OCI-LY7 (cell line): ENCODE data around the gene CA10. TPM values are rescaled to one million over a fixed set of nuclear protein-coding genes. Genes with fewer than 3 reads are reported as not detected.

ENCODE experiments used
- BruUV-seq: library from RNA; stranded (reverse); fragments of 400-500 nt; replicated peaks from 2 replicates; lab custom pipeline; 2021; lab: Mats Ljungman, UMichigan
- CTCF ChIA-PET: fragments of 300-600 bp; sonication (Branson Sonifier 250); formaldehyde crosslinking; loops from one replicate; lab custom pipeline; 2022; ENCODE audit warnings: antibody characterized with exemption; ENCODE audit not compliant: unreplicated experiment; lab: Charles Lee
- POLR2A ChIA-PET: fragments of 300-600 bp; sonication (Branson Sonifier 250); formaldehyde crosslinking; loops from one replicate; lab custom pipeline; 2022; ENCODE audit warnings: antibody characterized with exemption; lab: Charles Lee
- DNase-seq: peaks from one replicate; pipeline ENCODE4 v3.0.0-alpha.2; 2015; ENCODE audit warnings: low spot score
- H2AFZ ChIP-seq: fragments of 200-600 bp; sonication (generic), shearing (Covaris generic); 2 replicates; pipeline ENCODE4 v1.6.1; 2014; ENCODE audit warnings: mild to moderate bottlenecking, antibody characterized with exemption, low read length, moderate library complexity
- H3K27ac ChIP-seq: fragments of 200-600 bp; sonication (generic); 2 replicates; pipeline ENCODE4 v1.5.1; 2014; ENCODE audit warnings: mixed run types, low read depth, mild to moderate bottlenecking, moderate library complexity, low read length, inconsistent platforms; ENCODE audit not compliant: poor library complexity, severe bottlenecking
- H3K36me3 ChIP-seq: fragments of 200-600 bp; sonication (generic); 2 replicates; pipeline ENCODE4 v1.6.1; 2014; ENCODE audit warnings: mild to moderate bottlenecking, antibody characterized with exemption, low read length, moderate library complexity, mixed read lengths; ENCODE audit not compliant: insufficient read depth
- H3K4me1 ChIP-seq: fragments of 200-600 bp; sonication (generic); 2 replicates; pipeline ENCODE4 v1.5.1; 2014; ENCODE audit warnings: mild to moderate bottlenecking, low read length; ENCODE audit not compliant: insufficient read depth, poor library complexity, severe bottlenecking
- H3K4me2 ChIP-seq: fragments of 200-600 bp; sonication (generic); 2 replicates; pipeline ENCODE4 v1.6.1; 2014; ENCODE audit warnings: mild to moderate bottlenecking, low read length
- H3K4me3 ChIP-seq: fragments of 200-600 bp; sonication (generic); 2 replicates; pipeline ENCODE4 v1.5.1; 2014; ENCODE audit warnings: mild to moderate bottlenecking, low read depth, low read length; ENCODE audit not compliant: poor library complexity, severe bottlenecking
- H3K79me2 ChIP-seq: fragments of 200-600 bp; sonication (generic); 2 replicates; pipeline ENCODE4 v1.6.1; 2016; ENCODE audit warnings: low read depth, mild to moderate bottlenecking, low read length, moderate library complexity, mixed read lengths; ENCODE audit not compliant: insufficient read depth
- H3K9me2 ChIP-seq: fragments of 200-600 bp; sonication (generic); 2 replicates; pipeline ENCODE4 v1.6.1; 2016; ENCODE audit warnings: mild to moderate bottlenecking, low read length, mixed read lengths; ENCODE audit not compliant: insufficient read depth
- H3K9me3 ChIP-seq: fragments of 200-600 bp; sonication (generic); 2 replicates; pipeline ENCODE4 v1.6.1; 2014; ENCODE audit warnings: mild to moderate bottlenecking, mixed run types, low read length, mixed read lengths
- H4K20me1 ChIP-seq: fragments of 200-600 bp; sonication (generic); 2 replicates; pipeline ENCODE4 v1.6.1; 2014; ENCODE audit warnings: mild to moderate bottlenecking, antibody characterized with exemption, low read length, moderate library complexity, mixed read lengths; ENCODE audit not compliant: insufficient read depth
- CTCF ChIP-seq: fragments of 200-600 bp; sonication (generic); conservative IDR thresholded peaks from 2 replicates; pipeline ENCODE4 v1.5.1; 2014; ENCODE audit warnings: mild to moderate bottlenecking, antibody characterized with exemption, low read length, moderate library complexity, mixed read lengths
- EZH2phosphoT487 ChIP-seq: fragments of 200-600 bp; sonication (generic); IDR thresholded peaks from 2 replicates; pipeline ENCODE4 v1.6.1; 2018; ENCODE audit warnings: low read depth, borderline replicate concordance, mild to moderate bottlenecking, mixed run types, antibody characterized with exemption, low read length, moderate library complexity, mixed read lengths
- intact Hi-C: fragments of 100-400 bp; cut with micrococcal nuclease; formaldehyde crosslinking; loops from one replicate; pipeline ENCODE4 v1.10.0; 2022; ENCODE audit not compliant: unreplicated experiment
- total RNA-seq, 2 experiments: library from RNA; depleted of rRNA in 1 of 2; stranded (reverse); fragments of >200 nt in 1 of 2; shearing (Covaris generic) in 1 of 2; gene quantifications; 2 replicates each; pipeline ENCODE4 v1.2.3, GENCODE V29; 2014 to 2022

The CA10 gene
- total RNA-seq, 2 experiments from 2014 or later = not detected

- Histone ChIP-seq H3K9me3 (no peaks in the 10 kb centered on the region), H3K4me3 (no peak overlapping the region), H3K36me3 (no peaks in the 10 kb centered on the region), H3K79me2 (no peaks in the 10 kb centered on the region), H3K4me1 (no peaks in the 10 kb centered on the region), H3K4me2 (no peak overlapping the region), H3K9me2 (no peaks in the 10 kb centered on the region), H2AFZ (no peak overlapping the region), H4K20me1 (no peaks in the 10 kb centered on the region), H3K27ac (no peak overlapping the region)
- CTCF ChIA-PET = no interaction called here
- POLR2A ChIA-PET = no interaction called here
- TF ChIP-seq EZH2phosphoT487 (no peak), CTCF (no peak)
- DNase-seq = no peak
- intact Hi-C loops = no loop called here
- no TSS peak for BruUV-seq
These were observed 281.5 kb downstream of the CA10 start for GRCh38 chr17:51876986-51877385.

- ChIA-PET POLR2A (interaction anchor here (0.5 to 0.6 kb wide), 2 partner anchors 71 to 282 kb away, joined by 4 read pairs; no protein-coding TSS in a partner anchor), CTCF (no interaction called here)
- no peaks in the 10 kb centered on the region for H3K79me2 ChIP-seq
- no peaks in the 10 kb centered on the region for H4K20me1 ChIP-seq
- no peak overlapping the region for H3K27ac ChIP-seq
- H3K36me3 ChIP-seq = no peaks in the 10 kb centered on the region
- no peaks in the 10 kb centered on the region for H3K9me3 ChIP-seq
- DNase-seq = no peak
- TF ChIP-seq EZH2phosphoT487 (no peak), CTCF (no peak)
- intact Hi-C loops = no loop called here
- H3K4me2 ChIP-seq = no peak overlapping the region
- H2AFZ ChIP-seq = no peak overlapping the region
- no TSS peak for BruUV-seq
- no peaks in the 10 kb centered on the region for H3K9me2 ChIP-seq
- H3K4me3 ChIP-seq = no peak overlapping the region
- H3K4me1 ChIP-seq = no peaks in the 10 kb centered on the region
These were observed 285.2 kb downstream of the CA10 start for GRCh38 chr17:51873302-51873701.

DNA sequence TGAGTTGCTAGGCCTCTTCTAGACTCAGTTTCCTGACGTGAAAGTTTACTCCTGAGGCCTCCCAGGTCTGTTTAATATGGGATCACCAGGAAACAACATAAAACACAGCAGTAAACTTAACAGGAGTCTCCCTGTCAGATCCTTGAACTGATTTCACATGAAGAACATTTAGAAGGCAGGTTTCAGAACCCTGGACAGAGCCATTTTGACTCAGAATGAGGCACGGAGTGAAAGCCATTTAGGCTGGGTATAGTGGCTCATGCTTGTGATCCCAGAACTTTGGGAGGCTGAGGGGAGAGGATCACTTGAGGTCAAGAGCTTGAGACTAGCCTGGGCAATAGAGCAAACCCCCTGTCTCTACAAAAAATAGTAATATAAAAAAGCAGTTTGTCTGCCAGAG lies 289.1 kb downstream of the CA10 start:
- no peaks in the 10 kb centered on the region for H4K20me1 ChIP-seq
- no peaks in the 10 kb centered on the region for H3K9me3 ChIP-seq
- TF ChIP-seq CTCF = no peak
- no peak for TF ChIP-seq EZH2phosphoT487
- H3K4me3 ChIP-seq = no peak overlapping the region
- H2AFZ ChIP-seq = no peak overlapping the region
- no peaks in the 10 kb centered on the region for H3K36me3 ChIP-seq
- no peak overlapping the region for H3K4me2 ChIP-seq
- H3K27ac ChIP-seq = no peak overlapping the region
- no TSS peak for BruUV-seq
- no peaks in the 10 kb centered on the region for H3K9me2 ChIP-seq
- ChIA-PET CTCF (no interaction called here), POLR2A (interaction anchor here (0.6 kb wide), 1 partner anchor 94 kb away, joined by 5 read pairs; no protein-coding TSS in a partner anchor)
- H3K79me2 ChIP-seq = no peaks in the 10 kb centered on the region
- intact Hi-C loops = no loop called here
- DNase-seq = peak; percentile 19
- H3K4me1 ChIP-seq = no peaks in the 10 kb centered on the region
